HPDE6-E6E7 (cell line): ENCODE results near the gene PHF5A.
A peak's percentile ranks its signal among the peaks of the same experiment; 100 is the strongest.

Source experiments
- DNase-seq: peaks from one replicate; pipeline ENCODE4 v3.0.0; 2011; ENCODE audit warnings: missing footprints; ENCODE audit errors: extremely low spot score

PHF5A gene

GRCh38 chr22:41468381-41469217 lies at the start of gene PHF5A, which contains the start of gene ACO2:
TSS of gene PHF5A (minus strand) at chr22:41468692. CDS start at chr22:41468653, 39 bp downstream.
TSS of gene ACO2 (plus strand) at chr22:41469117. CDS start at chr22:41469147, 30 bp downstream.
- DNase-seq, result peak; percentile 95

- no peak for DNase-seq
These were observed 49.5 kb upstream of the PHF5A start for GRCh38 chr22:41518048-41518347.

GRCh38 chr22:41517172-41518047 lies 48.9 kb upstream of the PHF5A start:
- DNase-seq, result peak; percentile 70

- no peak for DNase-seq
These were observed 48.0 kb upstream of the PHF5A start for GRCh38 chr22:41516462-41516861.

GRCh38 chr22:41513391-41513790 lies 44.9 kb upstream of the PHF5A start:
- DNase-seq, result no peak

- DNase-seq, result peak; percentile 83
These were observed 44.1 kb upstream of the PHF5A start for GRCh38 chr22:41512421-41513194.

GRCh38 chr22:41511521-41511968 lies 43.1 kb upstream of the PHF5A start:
- DNase-seq, result no peak

- no peak for DNase-seq
These were observed 40.3 kb upstream of the PHF5A start for GRCh38 chr22:41508770-41509170.

GRCh38 chr22:41507330-41508063 lies 39.0 kb upstream of the PHF5A start:
- no peak for DNase-seq

GRCh38 chr22:41505511-41506220 lies 37.2 kb upstream of the PHF5A start:
- no peak for DNase-seq

GRCh38 chr22:41504816-41505215 lies 36.3 kb upstream of the PHF5A start:
- no peak for DNase-seq

- no peak for DNase-seq
These were observed 35.9 kb upstream of the PHF5A start for GRCh38 chr22:41504397-41504796.

GRCh38 chr22:41501209-41501608 lies 32.7 kb upstream of the PHF5A start:
- DNase-seq, result peak; percentile 13

- no peak for DNase-seq
These were observed 31.8 kb upstream of the PHF5A start for GRCh38 chr22:41500303-41500702.

GRCh38 chr22:41499624-41500280 lies 31.3 kb upstream of the PHF5A start:
- no peak for DNase-seq

GRCh38 chr22:41498303-41498835 lies 29.9 kb upstream of the PHF5A start:
- no peak for DNase-seq

GRCh38 chr22:41491374-41492100 lies 23.0 kb upstream of the PHF5A start:
- no peak for DNase-seq

GRCh38 chr22:41488596-41489385 lies 20.3 kb upstream of the PHF5A start:
- no peak for DNase-seq
